MM.1S (cell line): Measurements from ENCODE around the gene TMEM238L.

Experiments
- DNase-seq: peaks from one replicate; pipeline ENCODE4 v3.0.0-alpha.2; 2015
- H2AFZ ChIP-seq: fragments of 300-600 bp; sonication (generic); 2 replicates; pipeline ENCODE4 v1.6.0; 2016; ENCODE audit warnings: antibody characterized with exemption, low read length
- H3F3A ChIP-seq: fragments of 300-600 bp; sonication (generic); 2 replicates; pipeline ENCODE4 v1.6.1; 2016; ENCODE audit warnings: mild to moderate bottlenecking, antibody characterized with exemption, low read length, moderate library complexity, mixed read lengths; ENCODE audit not compliant: insufficient read depth
- H3K27ac ChIP-seq: fragments of 300-600 bp; sonication (generic); 2 replicates; pipeline ENCODE4 v1.5.1; 2016; ENCODE audit warnings: mild to moderate bottlenecking, low read length
- H3K27me3 ChIP-seq: fragments of 300-600 bp; sonication (generic); replicated peaks from 2 replicates; pipeline ENCODE4 v1.6.0; 2016; ENCODE audit warnings: low read length; ENCODE audit not compliant: insufficient read depth
- H3K36me3 ChIP-seq: fragments of 300-600 bp; sonication (generic); replicated peaks from 2 replicates; pipeline ENCODE4 v1.6.1; 2016; ENCODE audit warnings: mild to moderate bottlenecking, low read length, mixed read lengths; ENCODE audit not compliant: insufficient read depth
- H3K4me1 ChIP-seq: fragments of 300-600 bp; sonication (generic); 2 replicates; pipeline ENCODE4 v1.6.1; 2016; ENCODE audit warnings: low read length, mixed read lengths
- H3K4me2 ChIP-seq: fragments of 300-600 bp; sonication (generic); 2 replicates; pipeline ENCODE4 v1.6.0; 2016; ENCODE audit warnings: low read depth, low read length
- H3K4me3 ChIP-seq: fragments of 300-600 bp; sonication (generic); 2 replicates; pipeline ENCODE4 v1.5.1; 2016; ENCODE audit warnings: low read length, mixed read lengths
- H3K79me2 ChIP-seq: fragments of 300-600 bp; sonication (generic); 2 replicates; pipeline ENCODE4 v1.6.1; 2016; ENCODE audit warnings: mixed run types, low read length, mixed read lengths
- H3K9ac ChIP-seq: fragments of 300-600 bp; sonication (generic); 2 replicates; pipeline ENCODE4 v1.6.1; 2016; ENCODE audit warnings: low read length, mixed read lengths
- H3K9me2 ChIP-seq: fragments of 300-600 bp; sonication (generic); replicated peaks from 2 replicates; pipeline ENCODE4 v1.6.1; 2016; ENCODE audit warnings: mild to moderate bottlenecking, low read length, mixed read lengths; ENCODE audit not compliant: insufficient read depth
- H3K9me3 ChIP-seq: fragments of 300-600 bp; sonication (generic); replicated peaks from 2 replicates; pipeline ENCODE4 v1.6.1; 2016; ENCODE audit warnings: mild to moderate bottlenecking, low read length, mixed read lengths; ENCODE audit not compliant: insufficient read depth
- H4K20me1 ChIP-seq: fragments of 300-600 bp; sonication (generic); 2 replicates; pipeline ENCODE4 v1.6.1; 2016; ENCODE audit warnings: mild to moderate bottlenecking, low read length, moderate library complexity, mixed read lengths; ENCODE audit not compliant: insufficient read depth
- CTCF ChIP-seq: fragments of 300-600 bp; sonication (generic); IDR thresholded peaks from 2 replicates; pipeline ENCODE4 v1.5.1; 2016; ENCODE audit warnings: antibody characterized with exemption, low read length, mixed read lengths
- EZH2 ChIP-seq: fragments of 300-600 bp; sonication (generic); optimal IDR thresholded peaks from 2 replicates; pipeline ENCODE3; 2017; ENCODE audit warnings: low read depth, mild to moderate bottlenecking, antibody characterized with exemption, low read length, mixed read lengths
- EZH2phosphoT487 ChIP-seq: fragments of 300-600 bp; sonication (generic); IDR thresholded peaks from 2 replicates; pipeline ENCODE4 v1.6.1; 2018; ENCODE audit warnings: antibody characterized with exemption, low read length

Gene TMEM238L

GRCh38 chr17:10790491-10791401 is 13.2 kb downstream of the TMEM238L start:
- no peak overlapping the region for H3K9ac ChIP-seq
- H2AFZ ChIP-seq = no peak overlapping the region
- no peak for DNase-seq
- no peak overlapping the region for H3K27ac ChIP-seq
- no peak overlapping the region for H3K4me2 ChIP-seq
- H3K9me3 ChIP-seq = no peaks in the 10 kb centered on the region
- no peaks in the 10 kb centered on the region for H4K20me1 ChIP-seq
- TF ChIP-seq EZH2 (no peak), CTCF (no peak), EZH2phosphoT487 (no peak)
- H3F3A ChIP-seq = no peaks in the 10 kb centered on the region
- H3K4me3 ChIP-seq = no peak overlapping the region
- no peaks in the 10 kb centered on the region for H3K36me3 ChIP-seq
- H3K9me2 ChIP-seq = no peaks in the 10 kb centered on the region
- H3K27me3 ChIP-seq = no peaks in the 10 kb centered on the region
- no peaks in the 10 kb centered on the region for H3K4me1 ChIP-seq
- H3K79me2 ChIP-seq = no peaks in the 10 kb centered on the region

DNA sequence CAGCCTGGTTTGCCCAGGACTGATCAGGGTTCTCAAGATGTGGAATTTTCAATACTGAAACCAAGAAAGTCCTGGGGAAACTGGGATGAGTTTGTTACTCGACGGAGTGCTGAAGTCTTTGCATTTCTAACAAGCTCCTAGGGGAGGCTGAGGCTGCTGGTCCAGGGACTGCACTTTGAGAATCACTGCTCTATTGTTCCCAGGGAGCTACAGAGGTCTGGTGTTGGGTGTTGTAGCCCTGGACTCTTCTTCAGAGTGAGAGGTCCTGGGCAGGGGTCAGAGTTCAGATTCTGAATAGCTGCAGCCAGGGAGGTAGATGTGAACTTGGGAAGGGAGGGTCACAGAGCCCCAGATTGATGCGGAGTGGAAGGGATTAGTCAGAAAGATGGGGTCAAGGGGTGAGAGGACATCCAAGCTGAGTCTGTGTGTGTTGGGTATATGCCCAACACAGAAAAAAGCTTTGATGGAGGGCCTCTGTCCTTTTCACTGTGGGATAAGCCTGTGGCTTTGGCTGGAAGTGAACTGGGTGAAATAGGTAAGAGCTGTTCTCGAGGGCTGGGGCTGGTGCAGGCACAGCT is 14.1 kb downstream of the TMEM238L start:
- Histone ChIP-seq H3K27me3 (no peaks in the 10 kb centered on the region), H3K9me2 (no peaks in the 10 kb centered on the region), H3F3A (no peaks in the 10 kb centered on the region), H4K20me1 (no peaks in the 10 kb centered on the region), H3K4me2 (no peak overlapping the region), H2AFZ (no peak overlapping the region), H3K36me3 (no peaks in the 10 kb centered on the region), H3K4me3 (no peak overlapping the region), H3K79me2 (no peaks in the 10 kb centered on the region), H3K9ac (no peak overlapping the region), H3K27ac (no peak overlapping the region), H3K9me3 (no peaks in the 10 kb centered on the region), H3K4me1 (no peaks in the 10 kb centered on the region)
- no peak for DNase-seq
- TF ChIP-seq CTCF (no peak), EZH2 (no peak), EZH2phosphoT487 (no peak)

DNA sequence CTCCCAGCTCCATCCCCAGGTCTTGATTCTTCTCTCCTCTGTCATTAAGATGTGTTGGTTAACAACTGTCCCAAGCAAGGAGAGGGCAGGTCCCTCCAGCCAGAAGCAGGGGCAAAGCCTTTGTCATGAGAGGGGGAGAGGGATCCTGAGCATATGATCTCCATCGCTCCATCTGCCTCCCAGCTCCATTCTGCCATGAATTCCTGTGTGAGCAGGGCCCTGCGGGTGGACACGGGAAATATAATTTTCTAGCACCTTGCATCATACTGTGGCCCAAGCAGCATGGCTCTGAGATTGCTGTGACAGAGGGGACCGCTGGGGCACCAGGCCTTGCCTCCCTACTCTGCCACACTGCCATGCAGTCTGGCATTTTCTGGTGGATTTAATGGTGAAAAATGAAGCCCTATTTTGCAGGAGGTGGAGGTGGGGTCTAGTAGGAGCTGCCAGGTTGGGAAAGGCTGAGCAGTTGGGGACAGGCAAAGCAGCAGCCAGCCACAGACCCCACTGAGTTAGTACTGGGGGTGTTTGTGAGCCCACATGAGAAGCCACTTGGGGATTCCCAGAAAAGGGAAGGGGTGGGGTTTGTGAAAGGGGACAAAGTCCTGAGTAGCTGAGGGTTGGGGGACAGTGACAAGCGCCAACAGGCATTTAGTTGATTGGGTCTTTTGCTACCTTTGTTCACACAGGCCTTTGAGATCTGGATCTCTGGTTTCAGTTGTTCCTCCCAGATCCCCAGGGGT is 16.4 kb downstream of the TMEM238L start:
- H4K20me1 ChIP-seq = no peaks in the 10 kb centered on the region
- no peak overlapping the region for H2AFZ ChIP-seq
- H3K4me3 ChIP-seq = no peak overlapping the region
- no peaks in the 10 kb centered on the region for H3K9me3 ChIP-seq
- no peaks in the 10 kb centered on the region for H3K27me3 ChIP-seq
- H3K36me3 ChIP-seq = no peaks in the 10 kb centered on the region
- no peaks in the 10 kb centered on the region for H3K9me2 ChIP-seq
- H3K79me2 ChIP-seq = no peaks in the 10 kb centered on the region
- no peak overlapping the region for H3K27ac ChIP-seq
- no peak for TF ChIP-seq EZH2phosphoT487
- no peak for TF ChIP-seq EZH2
- TF ChIP-seq CTCF = no peak
- DNase-seq = no peak
- H3K4me2 ChIP-seq = no peak overlapping the region
- no peaks in the 10 kb centered on the region for H3K4me1 ChIP-seq
- no peaks in the 10 kb centered on the region for H3F3A ChIP-seq
- no peak overlapping the region for H3K9ac ChIP-seq
